22Rv1 (cell line): ENCODE data around the gene CALHM1.

ENCODE experiments used
- CTCF ChIP-seq: fragments of 450-650 bp; IDR thresholded peaks from 2 replicates; pipeline ENCODE4 v1.5.1; 2017; ENCODE audit warnings: mild to moderate bottlenecking
- ZFX ChIP-seq: fragments of 450-650 bp; IDR thresholded peaks from 2 replicates; pipeline ENCODE4 v1.6.1; 2017; ENCODE audit warnings: antibody characterized with exemption, borderline replicate concordance

GRCh38 chr10:103478671-103479070 is 20.0 kb upstream of the CALHM1 start:
- no peak for TF ChIP-seq CTCF
- TF ChIP-seq ZFX: no peak
